GM12801 (cell line): Measurements from ENCODE around the gene ABHD17A.

Source experiments
- TF ChIP-seq, protein P1 (sequence below): IDR thresholded peaks from one replicate; pipeline ENCODE4 v1.5.1; 2011; ENCODE audit warnings: control low read depth; ENCODE audit not compliant: insufficient read length; ENCODE audit errors: extremely low read depth

The ABHD17A gene

DNA sequence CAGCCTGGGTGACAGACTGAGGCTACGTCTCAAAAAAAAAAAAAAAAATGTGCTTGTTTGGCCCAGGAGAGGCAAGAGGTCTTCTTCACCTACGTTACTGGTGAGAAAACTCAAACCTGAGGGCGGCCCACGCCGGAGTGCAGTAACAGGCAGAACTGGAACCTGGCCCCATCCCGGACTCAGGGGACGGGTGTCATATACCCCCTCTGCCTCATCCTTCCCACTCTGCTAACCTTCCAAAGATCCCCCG lies 19.5 kb upstream of the ABHD17A start:
- TF ChIP-seq, protein P1, sequence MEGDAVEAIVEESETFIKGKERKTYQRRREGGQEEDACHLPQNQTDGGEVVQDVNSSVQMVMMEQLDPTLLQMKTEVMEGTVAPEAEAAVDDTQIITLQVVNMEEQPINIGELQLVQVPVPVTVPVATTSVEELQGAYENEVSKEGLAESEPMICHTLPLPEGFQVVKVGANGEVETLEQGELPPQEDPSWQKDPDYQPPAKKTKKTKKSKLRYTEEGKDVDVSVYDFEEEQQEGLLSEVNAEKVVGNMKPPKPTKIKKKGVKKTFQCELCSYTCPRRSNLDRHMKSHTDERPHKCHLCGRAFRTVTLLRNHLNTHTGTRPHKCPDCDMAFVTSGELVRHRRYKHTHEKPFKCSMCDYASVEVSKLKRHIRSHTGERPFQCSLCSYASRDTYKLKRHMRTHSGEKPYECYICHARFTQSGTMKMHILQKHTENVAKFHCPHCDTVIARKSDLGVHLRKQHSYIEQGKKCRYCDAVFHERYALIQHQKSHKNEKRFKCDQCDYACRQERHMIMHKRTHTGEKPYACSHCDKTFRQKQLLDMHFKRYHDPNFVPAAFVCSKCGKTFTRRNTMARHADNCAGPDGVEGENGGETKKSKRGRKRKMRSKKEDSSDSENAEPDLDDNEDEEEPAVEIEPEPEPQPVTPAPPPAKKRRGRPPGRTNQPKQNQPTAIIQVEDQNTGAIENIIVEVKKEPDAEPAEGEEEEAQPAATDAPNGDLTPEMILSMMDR = no peak

GRCh38 chr19:1902923-1903322 lies 17.6 kb upstream of the ABHD17A start:
- TF ChIP-seq, protein P1 = no peak

- TF ChIP-seq, protein P1 = no peak
These were observed 16.7 kb upstream of the ABHD17A start for GRCh38 chr19:1901940-1902404.

DNA sequence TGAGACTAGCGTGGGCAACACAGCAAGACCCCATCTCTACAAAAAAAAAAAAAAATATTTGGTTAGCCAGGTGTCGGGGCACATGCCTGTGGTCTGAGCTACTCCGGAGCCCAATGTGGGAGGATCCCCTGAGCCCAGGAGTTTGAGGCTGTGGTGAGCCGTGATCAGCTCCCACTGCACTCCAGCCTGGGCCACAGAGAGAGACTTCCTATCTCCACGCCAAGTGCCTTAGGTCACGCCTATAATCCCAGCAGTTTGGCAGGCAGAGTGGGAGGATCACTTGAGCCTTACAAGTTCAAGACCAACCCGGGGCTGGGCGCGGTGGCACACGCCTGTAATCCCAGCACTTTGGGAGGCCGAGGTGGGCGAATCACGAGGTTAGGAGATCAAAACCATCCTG lies 11.2 kb upstream of the ABHD17A start:
- TF ChIP-seq, protein P1 = no peak

- TF ChIP-seq, protein P1 = no peak
These were observed 8.5 kb upstream of the ABHD17A start for GRCh38 chr19:1893791-1894190.

- TF ChIP-seq, protein P1 = no peak
These were observed 4.6 kb upstream of the ABHD17A start for GRCh38 chr19:1889907-1890306.

DNA sequence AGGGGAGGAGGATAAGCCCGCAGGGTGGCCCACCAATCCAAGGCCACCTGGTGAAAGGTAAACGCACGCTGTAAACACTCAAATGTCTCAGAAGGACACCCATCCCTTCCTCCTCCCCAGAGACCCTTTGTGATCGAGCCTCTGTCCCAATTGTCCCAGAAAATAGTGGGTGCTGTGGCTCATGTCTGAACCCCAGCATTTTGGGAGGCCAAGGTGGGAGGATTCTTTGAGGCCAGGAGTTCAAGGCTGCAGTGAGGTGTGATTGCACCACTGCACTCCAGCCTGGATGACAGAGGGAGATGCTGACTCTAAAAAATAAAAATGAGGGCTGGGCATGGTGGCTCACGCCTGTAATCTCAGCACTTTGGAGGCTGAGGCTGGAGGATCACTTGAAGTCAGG lies 3.1 kb upstream of the ABHD17A start:
- TF ChIP-seq, protein P1 = no peak
